Measurements from ENCODE around the gene CFB.
"Not testable (repeated sequence)": the region's sequence is repeated elsewhere in the genome, so short reads cannot be mapped to it uniquely, and the experiment has no call there.

GRCh38 chr6:31932137-31932536 is 13.8 kb upstream of the CFB start:
- not testable (repeated sequence) for TF ChIP-seq EZH2 (IDR thresholded peaks at IDR 0.05); POLR2AphosphoS5 (IDR thresholded peaks at IDR 0.05; ENCODE audit: borderline replicate concordance, low read depth, low read length); FOXP2 (optimal IDR thresholded peaks at IDR 0.05; ENCODE audit: control extremely low read depth, extremely low read length, insufficient read depth)

Data from SK-N-MC (cell line).